SK-N-SH (cell line): ENCODE data around the gene HIF3A. TPM values are rescaled to one million over a fixed set of nuclear protein-coding genes. Genes with fewer than 3 reads are reported as not detected.

Experiments used
- CTCF ChIA-PET: fragments of 300-600, 350-600 bp; formaldehyde crosslinking; extraction: SDS; loops from one replicate; lab custom pipeline; 2021; lab: Yijun Ruan, JAX
- POLR2A ChIA-PET: fragments of 350-600 bp; sonication (Branson Sonifier 250); formaldehyde crosslinking; extraction: SDS; loops from one replicate; lab custom pipeline; 2020; ENCODE audit warnings: antibody characterized with exemption, inconsistent platforms; lab: Yijun Ruan, JAX
- DNase-seq: peaks from one replicate; pipeline ENCODE4 v3.0.0; 2012
- H2AFZ ChIP-seq: fragments of 200-600 bp; sonication (generic); 2 replicates; pipeline ENCODE4 v1.8.1; 2016; ENCODE audit warnings: antibody characterized with exemption, mild to moderate bottlenecking, low read depth
- H3F3A ChIP-seq: fragments of 200-600 bp; sonication (generic); replicated peaks from 2 replicates; pipeline ENCODE3; 2016; ENCODE audit warnings: antibody characterized with exemption, mild to moderate bottlenecking; ENCODE audit not compliant: insufficient read depth
- H3K27ac ChIP-seq, 2 experiments: fragments of 200-500 bp in 1 of 2; fragments of 200-600 bp in 1 of 2; sonication (Bioruptor generic) in 1 of 2; sonication (generic), shearing (Covaris generic) in 1 of 2; 2 replicates each; pipeline versions ENCODE4 v1.5.1 to v1.6.1; 2014 to 2016; ENCODE audit warnings: low read depth in 2 of 2, inconsistent platforms in 1 of 2, low read length in 1 of 2, mild to moderate bottlenecking in 1 of 2, mixed read lengths in 1 of 2
- H3K27me3 ChIP-seq: fragments of 200-600 bp; sonication (generic), shearing (Covaris generic); 2 replicates; pipeline ENCODE4 v1.6.1; 2016; ENCODE audit warnings: mixed run types; ENCODE audit not compliant: insufficient read depth
- H3K36me3 ChIP-seq, 2 experiments: fragments of 200-500 bp in 1 of 2; fragments of 200-600 bp in 1 of 2; sonication (Bioruptor generic) in 1 of 2; sonication (generic) in 1 of 2; replicated peaks in 1 of 2; 2 replicates each; pipeline versions ENCODE3 to v1.5.1; 2014 to 2016; ENCODE audit warnings: low read length in 1 of 2, mild to moderate bottlenecking in 1 of 2; ENCODE audit not compliant: insufficient read depth in 2 of 2, control insufficient read depth in 1 of 2
- H3K4me1 ChIP-seq, 2 experiments: fragments of 200-500 bp in 1 of 2; fragments of 200-600 bp in 1 of 2; sonication (Bioruptor generic) in 1 of 2; sonication (generic), shearing (Covaris generic) in 1 of 2; 2 replicates each; pipeline versions ENCODE4 v1.5.1 to v1.6.1; 2014 to 2016; ENCODE audit warnings: low read depth in 1 of 2, low read length in 1 of 2, mixed run types in 1 of 2; ENCODE audit not compliant: insufficient read depth in 2 of 2, control insufficient read depth in 1 of 2
- H3K4me2 ChIP-seq: fragments of 200-600 bp; sonication (generic), shearing (Covaris generic); 2 replicates; pipeline ENCODE4 v1.6.1; 2017; ENCODE audit warnings: mixed run types
- H3K4me3 ChIP-seq, 2 experiments: fragments of 200-500 bp in 1 of 2; fragments of 200-600 bp in 1 of 2; sonication (Bioruptor generic) in 1 of 2; sonication (generic), shearing (Covaris generic) in 1 of 2; 2 replicates each; pipeline versions ENCODE4 v1.5.1 to v1.8.1; 2014 to 2016; ENCODE audit warnings: low read depth in 2 of 2, inconsistent platforms in 1 of 2, low read length in 1 of 2, mild to moderate bottlenecking in 1 of 2, mixed read lengths in 1 of 2, moderate library complexity in 1 of 2
- H3K79me2 ChIP-seq: fragments of 200-600 bp; sonication (generic); 2 replicates; pipeline ENCODE4 v1.8.1; 2017; ENCODE audit warnings: mild to moderate bottlenecking; ENCODE audit not compliant: insufficient read depth
- H3K9ac ChIP-seq: fragments of 200-600 bp; sonication (generic); 2 replicates; pipeline ENCODE4 v1.6.1; 2017; ENCODE audit warnings: mixed run types
- H3K9me2 ChIP-seq: fragments of 200-600 bp; sonication (generic); 2 replicates; pipeline ENCODE4 v1.6.1; 2017; ENCODE audit warnings: mixed run types
- H3K9me3 ChIP-seq: fragments of 200-600 bp; sonication (generic); 2 replicates; pipeline ENCODE4 v1.6.1; 2017; ENCODE audit warnings: mixed run types, mild to moderate bottlenecking, moderate library complexity
- H4K20me1 ChIP-seq: fragments of 200-600 bp; sonication (generic); 2 replicates; pipeline ENCODE4 v1.6.1; 2017; ENCODE audit warnings: mild to moderate bottlenecking, mixed run types; ENCODE audit not compliant: insufficient read depth
- CHD2 ChIP-seq: fragments of 150-350 bp; IDR thresholded peaks from 2 replicates; pipeline ENCODE4 v1.6.1; 2018; ENCODE audit warnings: low read length; ENCODE audit not compliant: partially characterized antibody
- ELF1 ChIP-seq: IDR thresholded peaks from 2 replicates; pipeline ENCODE4 v1.4.0; 2012
- EP300 ChIP-seq, 2 experiments: IDR thresholded peaks; 2 replicates each; pipeline versions ENCODE4 v1.4.0 to v1.6.1; 2012; ENCODE audit warnings: borderline replicate concordance in 1 of 2, low read depth in 1 of 2, low read length in 1 of 2
- EZH2phosphoT487 ChIP-seq: fragments of 200-600 bp; sonication (generic); IDR thresholded peaks from 2 replicates; pipeline ENCODE4 v1.6.1; 2017; ENCODE audit warnings: low read depth, mixed run types, mild to moderate bottlenecking, antibody characterized with exemption, moderate library complexity, borderline replicate concordance
- FOSL2 ChIP-seq: IDR thresholded peaks from 2 replicates; pipeline ENCODE4 v1.4.0; 2012; ENCODE audit warnings: low read depth, mild to moderate bottlenecking, moderate library complexity, borderline replicate concordance
- FOXJ3 ChIP-seq: sonication (generic); formaldehyde crosslinking; IDR thresholded peaks from 2 replicates; pipeline ENCODE4 v1.5.1; 2020; ENCODE audit warnings: mild to moderate bottlenecking, missing genetic modification reagents
- GABPA ChIP-seq: IDR thresholded peaks from 2 replicates; pipeline ENCODE4 v1.4.0; 2012; ENCODE audit warnings: low read depth, mild to moderate bottlenecking
- JUND ChIP-seq: IDR thresholded peaks from 2 replicates; pipeline ENCODE4 v1.4.0; 2012
- POLR2AphosphoS5 ChIP-seq: IDR thresholded peaks from 2 replicates; pipeline ENCODE4 v1.6.1; 2012; ENCODE audit warnings: low read depth, low read length
- RCOR1 ChIP-seq: fragments of 150-350 bp; IDR thresholded peaks from 2 replicates; pipeline ENCODE4 v1.6.1; 2017; ENCODE audit warnings: antibody characterized with exemption, low read length
- RFX5 ChIP-seq: IDR thresholded peaks from 2 replicates; pipeline ENCODE4 v1.6.1; 2012; ENCODE audit warnings: mild to moderate bottlenecking, improper control_type of control experiment, low read length
- RXRA ChIP-seq: IDR thresholded peaks from 2 replicates; pipeline ENCODE4 v1.4.0; 2012; ENCODE audit warnings: low read depth, mild to moderate bottlenecking, borderline replicate concordance
- SMC3 ChIP-seq: IDR thresholded peaks from 2 replicates; pipeline ENCODE4 v1.6.1; 2012; ENCODE audit warnings: low read depth, low read length, improper control_type of control experiment
- TAF1 ChIP-seq: IDR thresholded peaks from 2 replicates; pipeline ENCODE4 v1.6.1; 2012; ENCODE audit warnings: low read depth, mild to moderate bottlenecking, low read length, moderate library complexity, borderline replicate concordance
- USF2 ChIP-seq: fragments of 150-350 bp; IDR thresholded peaks from 2 replicates; pipeline ENCODE4 v1.6.1; 2017; ENCODE audit warnings: antibody characterized with exemption, low read length, low read depth, borderline replicate concordance
- YY1 ChIP-seq: IDR thresholded peaks from 2 replicates; pipeline ENCODE4 v1.4.0; 2012; ENCODE audit warnings: low read depth, mild to moderate bottlenecking
- WGBS: methylation state at CpG from one replicate; pipeline ENCODE4 v1.1.6; 2017; ENCODE audit warnings: low lambda C conversion rate; 5-methylcytosine and 5-hydroxymethylcytosine counted together
- polyA plus RNA-seq, 3 experiments: library from polyadenylated mRNA; depleted of rRNA; stranded (reverse); fragments of >200 nt; gene quantifications; 2 replicates each; pipeline ENCODE4 v1.2.3, GENCODE V29; 2012
- TF ChIP-seq, protein P1 (sequence below): IDR thresholded peaks from 2 replicates; pipeline ENCODE4 v1.4.0; 2012; ENCODE audit warnings: low read depth, borderline replicate concordance
- TF ChIP-seq, protein P2 (sequence below): IDR thresholded peaks from 2 replicates; pipeline ENCODE4 v1.6.1; 2012; ENCODE audit warnings: mild to moderate bottlenecking, low read depth, low read length, moderate library complexity

Gene HIF3A
- polyA plus RNA-seq, 1 of the 3 experiments (the other 2 are of a cell fraction), result 0.92 TPM

DNA sequence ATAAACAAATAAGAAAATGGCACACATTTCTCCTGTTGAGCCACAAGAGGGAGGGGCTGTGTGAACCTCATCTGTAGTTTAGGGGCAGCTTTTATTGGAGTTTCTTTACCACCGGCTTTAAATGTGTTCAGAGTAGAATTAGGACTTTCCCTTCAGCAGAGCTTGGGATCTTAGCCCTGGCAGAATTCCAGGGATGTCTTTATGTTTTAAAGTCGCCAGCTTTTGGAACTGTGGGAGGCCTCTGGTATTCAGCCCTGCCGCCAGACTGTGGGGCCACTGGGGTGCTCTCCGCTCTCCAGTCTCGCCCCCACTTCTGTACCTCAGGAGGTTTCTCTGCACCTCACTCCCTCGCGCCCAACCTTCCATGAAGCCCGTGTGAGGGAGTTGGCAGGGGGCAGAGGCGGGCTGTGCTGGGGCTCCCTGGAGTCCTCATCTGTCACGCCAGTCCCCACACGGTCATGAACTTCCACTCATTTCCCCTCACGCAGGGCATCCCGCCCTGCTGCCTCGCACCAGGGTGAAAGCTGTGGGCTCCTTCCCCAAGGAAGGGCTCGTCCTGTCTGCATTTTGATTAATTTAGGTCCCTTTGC lies 85.0 kb downstream of the HIF3A start:
- Histone ChIP-seq H3K9ac (no peak overlapping the region), H2AFZ (no peak overlapping the region), H3K4me3 (no peak overlapping the region), H3K4me1 (peaks cover 0 to 19% of the 10 kb centered on the region in 2 experiments; a peak in 3 of 4 replicates), H3F3A (peaks cover 19% of the 10 kb centered on the region)
- POLR2A ChIA-PET, result no interaction called here
- TF ChIP-seq RFX5 (no peak), USF2 (no peak), JUND (no peak), POLR2AphosphoS5 (no peak), ELF1 (no peak), CHD2 (no peak), TAF1 (no peak), EZH2phosphoT487 (no peak), EP300 (IDR thresholded peaks at IDR 0.05; ENCODE audit: borderline replicate concordance in 1 of 2, low read depth in 1 of 2, low read length in 1 of 2) (no peak), FOSL2 (no peak), FOXJ3 (CRISPR knock-in tag) (no peak), SMC3 (no peak), RXRA (no peak), GABPA (no peak)
- TF ChIP-seq, protein P1, sequence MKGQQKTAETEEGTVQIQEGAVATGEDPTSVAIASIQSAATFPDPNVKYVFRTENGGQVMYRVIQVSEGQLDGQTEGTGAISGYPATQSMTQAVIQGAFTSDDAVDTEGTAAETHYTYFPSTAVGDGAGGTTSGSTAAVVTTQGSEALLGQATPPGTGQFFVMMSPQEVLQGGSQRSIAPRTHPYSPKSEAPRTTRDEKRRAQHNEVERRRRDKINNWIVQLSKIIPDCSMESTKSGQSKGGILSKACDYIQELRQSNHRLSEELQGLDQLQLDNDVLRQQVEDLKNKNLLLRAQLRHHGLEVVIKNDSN, result no peak
- TF ChIP-seq, all 33 proteins: peak for 0
- Histone ChIP-seq H3K27ac (no peak overlapping the region), H3K79me2 (peaks cover 39% of the 10 kb centered on the region), H3K36me3 (peaks cover 53 to 57% of the 10 kb centered on the region in 2 experiments), H3K9me2 (no peaks in the 10 kb centered on the region), H3K27me3 (no peaks in the 10 kb centered on the region), H3K9me3 (no peaks in the 10 kb centered on the region), H3K4me2 (no peak overlapping the region), H4K20me1 (0 out of 2 replicates have a peak, but pooled peaks cover 16% of the 10 kb centered on the region)
- CTCF ChIA-PET, result interaction anchor here (0.7 to 2.0 kb wide), 8 partner anchors 9 to 132 kb away, joined by 3 to 9 read pairs (median 4); no protein-coding TSS in a partner anchor
- DNase-seq, result no peak
- 94% methylated on average over 15 of the region's 15 CpGs for WGBS

DNA sequence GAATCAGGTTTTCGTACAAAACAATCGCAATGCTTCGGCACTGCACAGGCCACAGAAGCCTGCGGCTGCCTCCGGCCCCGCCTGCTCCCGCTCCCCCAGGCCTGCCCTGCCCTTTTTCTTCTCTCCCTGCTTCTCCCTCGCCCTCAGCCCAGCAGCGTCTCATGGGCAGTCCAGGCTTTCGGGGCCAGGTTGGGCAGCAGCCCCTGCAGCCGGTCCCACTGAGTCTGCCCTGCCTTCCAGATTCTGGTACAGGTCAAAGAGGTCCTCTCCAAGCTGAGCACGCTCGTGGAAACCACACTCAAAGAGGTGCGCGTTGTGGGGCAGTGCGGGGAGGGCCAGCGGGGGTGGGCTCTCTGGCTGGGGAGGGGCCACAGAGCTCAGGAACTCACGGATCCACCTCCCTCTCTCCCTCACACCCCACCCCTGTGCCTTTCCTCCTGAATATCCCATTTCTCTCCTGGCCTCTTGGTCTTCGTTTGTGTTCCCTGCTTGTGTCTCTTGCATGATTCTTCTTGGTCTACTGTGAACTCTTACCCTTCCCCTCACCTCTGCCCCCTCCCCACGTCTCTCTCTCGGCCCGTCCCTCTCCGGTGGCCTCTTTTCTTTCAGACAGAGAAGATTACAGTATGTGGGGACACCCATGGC lies 86.5 kb downstream of the HIF3A start:
- no peak overlapping the region for H3K27ac ChIP-seq
- peaks cover 0 to 7% of the 10 kb centered on the region in 2 experiments; a peak in 1 of 4 replicates for H3K4me1 ChIP-seq
- no peak overlapping the region for H2AFZ ChIP-seq
- peaks cover 7% of the 10 kb centered on the region for H3F3A ChIP-seq
- H3K79me2 ChIP-seq, result peaks cover 39% of the 10 kb centered on the region
- no peak overlapping the region for H3K9ac ChIP-seq
- H3K27me3 ChIP-seq, result no peaks in the 10 kb centered on the region
- H3K36me3 ChIP-seq, result peaks cover 54% of the 10 kb centered on the region in 2 experiments
- no peaks in the 10 kb centered on the region for H3K9me3 ChIP-seq
- ChIA-PET POLR2A (interaction anchor here (0.9 kb wide), 1 partner anchor 9 kb away, joined by 3 read pairs; no protein-coding TSS in a partner anchor), CTCF (interaction anchor here (0.9 to 1.8 kb wide), 5 partner anchors 12 to 105 kb away, joined by 3 to 5 read pairs (median 3); no protein-coding TSS in a partner anchor)
- 0 out of 2 replicates have a peak, but pooled peaks cover 10% of the 10 kb centered on the region for H4K20me1 ChIP-seq
- no peak for TF ChIP-seq RCOR1
- no peak for TF ChIP-seq YY1
- TF ChIP-seq, protein P2, sequence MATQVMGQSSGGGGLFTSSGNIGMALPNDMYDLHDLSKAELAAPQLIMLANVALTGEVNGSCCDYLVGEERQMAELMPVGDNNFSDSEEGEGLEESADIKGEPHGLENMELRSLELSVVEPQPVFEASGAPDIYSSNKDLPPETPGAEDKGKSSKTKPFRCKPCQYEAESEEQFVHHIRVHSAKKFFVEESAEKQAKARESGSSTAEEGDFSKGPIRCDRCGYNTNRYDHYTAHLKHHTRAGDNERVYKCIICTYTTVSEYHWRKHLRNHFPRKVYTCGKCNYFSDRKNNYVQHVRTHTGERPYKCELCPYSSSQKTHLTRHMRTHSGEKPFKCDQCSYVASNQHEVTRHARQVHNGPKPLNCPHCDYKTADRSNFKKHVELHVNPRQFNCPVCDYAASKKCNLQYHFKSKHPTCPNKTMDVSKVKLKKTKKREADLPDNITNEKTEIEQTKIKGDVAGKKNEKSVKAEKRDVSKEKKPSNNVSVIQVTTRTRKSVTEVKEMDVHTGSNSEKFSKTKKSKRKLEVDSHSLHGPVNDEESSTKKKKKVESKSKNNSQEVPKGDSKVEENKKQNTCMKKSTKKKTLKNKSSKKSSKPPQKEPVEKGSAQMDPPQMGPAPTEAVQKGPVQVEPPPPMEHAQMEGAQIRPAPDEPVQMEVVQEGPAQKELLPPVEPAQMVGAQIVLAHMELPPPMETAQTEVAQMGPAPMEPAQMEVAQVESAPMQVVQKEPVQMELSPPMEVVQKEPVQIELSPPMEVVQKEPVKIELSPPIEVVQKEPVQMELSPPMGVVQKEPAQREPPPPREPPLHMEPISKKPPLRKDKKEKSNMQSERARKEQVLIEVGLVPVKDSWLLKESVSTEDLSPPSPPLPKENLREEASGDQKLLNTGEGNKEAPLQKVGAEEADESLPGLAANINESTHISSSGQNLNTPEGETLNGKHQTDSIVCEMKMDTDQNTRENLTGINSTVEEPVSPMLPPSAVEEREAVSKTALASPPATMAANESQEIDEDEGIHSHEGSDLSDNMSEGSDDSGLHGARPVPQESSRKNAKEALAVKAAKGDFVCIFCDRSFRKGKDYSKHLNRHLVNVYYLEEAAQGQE, result no peak
- no peaks in the 10 kb centered on the region for H3K9me2 ChIP-seq
- H3K4me3 ChIP-seq, result no peak overlapping the region
- no peak overlapping the region for H3K4me2 ChIP-seq
- 94% methylated on average over 22 of the region's 23 CpGs for WGBS
- DNase-seq, result no peak
